Measurements from ENCODE around the gene RUBCN.
A peak's percentile ranks its signal among the peaks of the same experiment; 100 is the strongest.
"Not testable (repeated sequence)": the region's sequence is repeated elsewhere in the genome, so short reads cannot be mapped to it uniquely, and the experiment has no call there.

The RUBCN gene

DNA sequence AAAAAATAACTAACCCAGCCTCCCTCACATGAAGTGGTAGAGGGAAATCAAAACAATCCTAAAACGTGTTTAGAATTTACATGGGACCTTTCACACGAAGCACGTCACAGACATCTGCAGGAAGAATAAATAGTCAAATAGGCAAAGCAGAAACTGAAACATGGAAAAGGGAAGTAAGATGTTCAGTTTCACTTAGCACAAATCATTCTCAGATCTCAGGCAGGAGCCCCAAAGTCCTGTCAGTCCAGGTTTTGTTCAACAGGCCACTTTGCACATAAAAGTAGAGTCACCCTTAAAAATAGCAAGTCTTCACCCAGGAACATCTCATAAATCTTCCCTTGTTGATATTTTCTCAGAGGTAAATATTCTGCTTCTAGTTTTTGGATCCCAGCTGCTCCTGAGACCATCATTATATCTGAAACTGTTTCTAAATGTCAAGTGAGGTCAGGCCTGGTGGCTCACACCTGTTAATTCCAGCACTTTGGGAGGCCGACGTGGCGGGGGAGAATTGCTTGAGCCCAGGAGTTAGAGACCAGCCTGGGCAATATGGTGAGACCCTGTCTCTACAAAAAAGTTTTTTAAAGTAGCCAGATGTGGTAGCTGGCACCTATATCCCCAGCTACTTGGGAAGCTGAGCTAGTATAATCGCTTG is 1.9 kb downstream of the RUBCN start:
- DNase-seq (ENCODE audit: low spot score) = no peak

DNA sequence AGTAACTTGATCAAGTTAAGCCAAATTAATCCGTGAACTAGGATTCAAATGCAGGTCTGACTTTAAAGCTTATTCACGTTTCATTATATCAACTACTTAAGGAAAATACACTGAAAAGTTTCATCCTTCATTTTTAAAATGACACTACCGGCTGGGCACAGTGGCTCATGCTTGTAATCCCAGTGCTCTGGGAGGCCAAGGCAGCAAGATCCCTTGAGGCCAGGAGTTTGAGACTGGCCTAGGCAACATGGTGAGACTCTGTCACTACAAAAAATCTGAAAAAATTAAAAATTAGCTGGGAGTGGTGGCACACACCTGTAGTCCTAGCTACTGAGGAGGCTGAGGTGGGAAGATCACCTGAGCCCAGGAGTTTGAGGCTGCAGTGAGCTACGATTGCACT is 3.7 kb downstream of the RUBCN start:
- no peak for DNase-seq (ENCODE audit: low spot score)

DNA sequence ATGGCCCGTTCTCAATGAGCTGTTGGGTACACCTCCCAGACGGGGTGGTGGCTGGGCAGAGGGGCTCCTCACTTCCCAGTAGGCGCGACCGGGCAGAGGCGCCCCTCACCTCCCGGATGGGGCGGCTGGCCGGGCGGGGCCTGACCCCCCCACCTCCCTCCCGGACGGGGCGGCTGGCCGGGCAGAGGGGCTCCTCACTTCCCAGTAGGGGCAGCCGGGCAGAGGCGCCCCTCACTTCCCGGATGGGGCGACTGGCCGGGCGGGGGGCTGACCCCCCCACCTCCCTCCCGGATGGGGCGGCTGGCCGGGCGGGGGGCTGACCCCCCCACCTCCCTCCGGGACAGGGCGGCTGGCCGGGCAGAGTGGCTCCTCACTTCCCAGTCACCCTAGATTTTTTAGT is 5.2 kb downstream of the RUBCN start:
- not testable (repeated sequence) for DNase-seq (ENCODE audit: low spot score)

DNA sequence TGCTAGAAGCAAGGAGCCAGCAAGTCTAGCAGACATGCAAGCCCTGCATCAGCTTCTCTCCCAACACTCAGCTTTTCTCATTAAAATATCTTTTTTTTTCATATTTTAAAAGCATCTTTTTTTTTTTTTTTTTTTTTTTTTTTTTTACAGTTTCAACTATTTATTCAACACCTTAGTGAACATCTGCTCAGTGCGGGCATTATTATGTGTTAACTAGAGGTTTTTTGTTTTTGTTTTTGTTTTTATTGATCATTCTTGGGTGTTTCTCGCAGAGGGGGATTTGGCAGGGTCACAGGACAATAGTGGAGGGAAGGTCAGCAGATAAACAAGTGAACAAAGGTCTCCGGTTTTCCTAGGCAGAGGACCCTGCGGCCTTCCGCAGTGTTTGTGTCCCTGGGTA is 5.9 kb downstream of the RUBCN start:
- DNase-seq (ENCODE audit: low spot score) = not testable (repeated sequence)

DNA sequence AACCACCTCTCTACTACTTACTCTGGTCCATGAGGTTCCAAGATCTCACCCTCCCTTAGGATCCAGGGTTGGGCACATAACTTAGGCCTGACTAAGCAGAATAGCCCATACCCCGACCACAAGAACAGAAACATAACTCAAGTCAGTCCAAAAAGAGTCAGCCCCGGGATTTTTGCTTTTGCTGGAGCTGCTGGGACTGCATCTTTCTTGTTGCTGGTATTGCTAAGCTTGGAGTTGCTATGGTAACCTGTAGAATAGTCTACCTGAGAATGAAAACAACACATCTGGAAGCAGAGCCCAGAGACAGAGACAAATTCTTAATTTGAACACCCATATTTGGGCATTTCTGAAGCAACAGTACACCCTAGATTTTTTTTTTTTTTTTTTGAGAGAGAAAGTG is 6.5 kb downstream of the RUBCN start:
- peak; percentile 73 for DNase-seq (ENCODE audit: low spot score)

DNA sequence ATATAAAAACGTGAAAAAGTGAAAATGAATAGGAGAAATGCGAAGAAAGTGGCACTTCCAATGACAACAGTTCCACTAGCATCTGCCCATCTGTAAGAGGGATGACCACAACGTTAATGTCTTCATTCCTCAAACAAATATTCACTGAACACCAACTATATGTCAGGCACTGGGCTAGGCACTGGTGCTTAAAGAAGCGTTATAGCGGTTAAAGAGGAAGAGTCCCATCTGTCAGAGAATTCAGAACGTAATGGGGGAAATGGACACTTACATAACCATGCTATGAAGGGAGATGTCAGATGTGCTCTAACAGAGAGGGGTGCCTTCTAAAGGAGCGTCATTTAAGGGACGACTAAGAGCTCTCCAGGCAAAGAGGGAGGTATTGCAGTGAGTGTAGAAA is 8.2 kb downstream of the RUBCN start:
- no peak for DNase-seq (ENCODE audit: low spot score)

DNA sequence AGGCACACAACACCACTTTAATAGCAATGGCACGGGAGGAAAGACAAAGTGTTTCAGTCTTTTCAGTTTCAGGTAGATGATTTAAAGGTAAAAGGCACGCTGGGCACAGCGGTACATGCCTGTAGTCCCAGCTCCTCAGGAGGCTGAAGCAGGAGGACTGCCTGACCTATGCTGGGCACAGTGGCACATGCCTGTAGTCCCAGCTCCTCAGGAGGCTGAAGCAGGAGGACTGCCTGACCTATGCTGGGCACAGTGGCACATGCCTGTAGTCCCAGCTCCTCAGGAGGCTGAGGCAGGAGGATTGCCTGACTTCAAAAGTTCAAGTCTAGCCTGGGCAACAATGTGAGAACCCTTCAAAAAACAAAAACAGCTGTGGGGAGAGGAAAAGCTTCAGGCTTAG is 8.8 kb downstream of the RUBCN start:
- DNase-seq (ENCODE audit: low spot score) = not testable (repeated sequence)

DNA sequence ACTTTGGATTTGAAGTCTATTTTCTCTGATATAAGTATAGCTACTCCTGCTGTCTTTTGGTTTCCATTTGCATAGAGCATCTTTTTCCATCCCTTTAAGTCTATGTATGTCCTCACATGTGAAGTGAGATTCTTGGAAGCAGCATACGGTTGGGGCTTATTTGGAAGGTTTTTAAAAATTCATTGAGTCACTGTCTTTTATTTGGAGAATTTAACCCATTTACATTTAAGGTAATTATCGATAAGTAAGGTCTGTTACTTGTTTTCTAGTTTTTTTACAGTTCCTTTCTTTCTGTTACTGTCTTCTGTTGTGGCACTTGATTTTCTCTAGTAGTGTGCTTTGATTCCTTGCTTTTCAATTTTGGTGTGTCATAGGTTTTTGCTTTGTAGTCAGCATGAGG is 14.0 kb downstream of the RUBCN start:
- DNase-seq (ENCODE audit: low spot score) = no peak

DNA sequence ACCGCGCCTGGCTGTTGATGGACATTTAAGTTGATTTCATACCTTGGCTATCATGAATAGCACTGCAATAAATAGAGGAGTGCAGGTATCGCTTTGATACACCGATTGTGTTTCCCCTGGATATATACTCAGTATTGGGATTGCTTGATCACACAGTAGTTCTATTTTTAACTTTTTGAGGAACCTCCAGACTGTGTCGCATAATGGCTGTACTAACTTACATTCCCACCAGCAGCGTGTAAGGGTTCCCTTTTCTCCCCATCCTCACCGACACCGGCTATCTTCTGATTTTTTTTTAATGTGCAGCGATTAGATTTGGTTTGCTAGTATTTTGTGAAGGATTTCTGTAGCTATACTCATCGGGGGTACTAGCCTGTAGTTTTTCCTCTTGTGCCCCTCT is 16.0 kb downstream of the RUBCN start:
- DNase-seq (ENCODE audit: low spot score) = no peak

DNA sequence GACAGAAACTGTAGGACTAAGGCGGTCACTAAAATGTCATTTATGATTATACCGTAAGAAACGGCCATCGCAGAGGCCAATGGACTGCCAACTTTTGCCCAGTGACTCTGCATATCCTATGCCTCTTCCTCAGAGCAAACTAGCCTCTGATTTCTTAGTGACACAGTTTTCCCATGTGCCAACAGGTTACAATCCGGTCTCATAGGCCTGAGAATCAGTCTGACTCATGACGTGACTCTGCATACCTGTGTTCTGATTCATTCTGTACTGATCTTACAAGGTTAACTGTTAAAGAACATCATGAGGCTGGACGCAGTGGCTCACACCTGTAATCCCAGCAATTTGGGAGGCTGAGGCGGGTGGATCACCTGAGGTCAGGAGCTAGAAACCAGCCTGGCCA is 17.8 kb downstream of the RUBCN start:
- peak; percentile 92 for DNase-seq (ENCODE audit: low spot score)

DNA sequence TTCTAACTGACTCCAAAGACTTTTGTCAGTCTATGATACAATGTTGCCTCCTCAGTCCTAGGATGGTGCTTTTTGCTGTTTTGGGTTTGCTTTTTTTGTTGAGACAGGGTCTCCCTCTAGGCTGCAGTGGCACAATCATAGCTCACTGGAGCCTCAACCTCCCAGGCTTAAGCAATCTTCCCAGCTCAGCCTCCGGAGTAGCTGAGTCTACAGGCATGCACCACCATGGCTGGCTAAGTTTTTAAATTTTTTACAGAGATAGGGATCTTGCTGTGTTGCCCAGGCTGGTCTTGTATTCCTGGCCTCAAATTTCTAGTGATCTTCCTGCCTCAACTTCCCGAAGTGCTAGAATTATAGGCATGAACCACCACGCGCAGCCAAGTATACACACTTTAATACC is 22.5 kb downstream of the RUBCN start:
- DNase-seq (ENCODE audit: low spot score) = no peak

DNA sequence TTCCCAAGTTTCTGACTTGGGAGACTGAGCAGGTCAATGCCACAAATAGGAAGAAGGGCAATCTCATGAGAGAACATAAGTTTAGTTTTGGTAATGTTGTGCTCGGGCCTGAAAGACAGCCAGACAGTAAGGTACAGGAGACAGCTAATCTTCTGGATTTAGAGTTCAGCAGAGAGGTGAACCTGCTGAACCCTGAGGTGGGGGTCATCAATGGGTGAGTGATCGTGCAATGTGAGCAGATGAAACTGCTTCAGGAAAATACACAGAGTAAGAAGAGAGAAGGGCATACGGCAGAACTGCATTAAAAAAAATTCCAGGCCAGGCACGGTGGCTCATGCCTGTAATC is 23.3 kb downstream of the RUBCN start:
- DNase-seq (ENCODE audit: low spot score) = no peak

DNA sequence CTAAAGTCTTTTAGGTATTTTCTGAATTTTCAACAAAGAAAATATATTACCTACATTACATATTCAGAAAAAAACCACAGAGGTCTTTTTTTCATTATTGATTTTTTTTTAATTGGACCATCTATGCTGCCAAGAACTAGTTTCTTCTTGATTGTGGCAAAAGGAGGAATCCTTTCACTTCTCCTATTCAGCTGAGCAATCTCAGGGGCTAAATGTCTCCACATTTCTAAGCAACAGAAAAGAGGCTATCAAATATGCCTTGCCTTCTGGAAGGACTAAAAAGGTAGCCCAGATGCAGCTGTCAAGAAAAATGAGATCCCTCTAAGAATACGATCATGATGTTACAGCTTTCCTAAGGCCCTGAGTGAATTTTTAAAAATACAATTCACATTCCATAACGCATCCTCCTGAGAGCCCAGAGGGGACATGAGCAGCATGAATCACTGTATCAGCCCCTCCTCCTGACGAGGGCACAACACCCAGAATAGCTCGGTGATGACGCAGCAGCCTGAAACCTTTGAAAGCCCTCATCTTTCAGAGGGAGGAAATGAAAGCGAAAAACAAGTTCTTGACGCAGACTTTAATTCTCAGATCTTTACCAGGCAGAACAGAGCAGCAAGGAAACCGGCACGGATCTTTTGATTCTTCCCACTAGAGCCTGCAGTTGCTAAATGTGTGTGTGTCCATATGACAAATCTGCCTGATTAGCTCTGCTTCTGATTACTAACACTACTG is 24.6 kb downstream of the RUBCN start:
- peak; percentile 96 for DNase-seq (ENCODE audit: low spot score)

DNA sequence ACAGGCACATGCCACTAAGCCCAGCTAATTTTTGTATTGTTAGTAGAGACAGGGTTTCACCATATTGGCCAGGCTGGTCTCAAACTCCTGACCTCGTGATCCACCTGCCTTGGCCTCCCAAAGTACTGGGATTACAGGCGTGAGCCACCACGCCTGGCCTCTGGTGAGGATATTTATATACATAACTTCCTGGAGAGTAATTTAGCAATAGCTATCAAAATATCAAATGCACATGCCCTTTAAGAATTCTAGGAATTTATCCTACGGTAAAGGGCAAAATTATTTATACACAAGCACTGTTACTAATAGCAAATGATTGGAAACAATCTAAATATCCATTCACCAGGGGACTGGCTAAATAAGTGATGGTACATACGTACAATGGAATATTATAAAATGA is 25.7 kb downstream of the RUBCN start:
- DNase-seq (ENCODE audit: low spot score) = not testable (repeated sequence)

DNA sequence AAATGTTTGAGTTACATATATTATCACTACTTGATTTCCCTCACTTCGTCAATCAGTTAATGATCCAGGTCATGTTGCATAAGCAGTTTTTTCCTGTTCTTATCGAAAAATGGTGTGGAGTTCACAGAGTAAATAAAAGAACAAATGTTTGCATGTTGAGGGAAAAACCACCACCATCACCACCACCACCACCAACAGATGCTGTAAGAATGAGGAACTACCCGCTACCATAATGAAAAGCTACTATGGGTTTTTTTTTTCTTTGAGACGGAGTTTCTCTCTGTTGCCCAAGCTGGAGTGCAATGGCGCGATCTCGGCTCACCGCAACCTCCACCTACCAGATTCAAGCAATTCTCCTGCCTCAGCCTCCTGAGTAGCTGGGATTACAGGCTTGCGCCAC is 27.6 kb downstream of the RUBCN start:
- no peak for DNase-seq (ENCODE audit: low spot score)

DNA sequence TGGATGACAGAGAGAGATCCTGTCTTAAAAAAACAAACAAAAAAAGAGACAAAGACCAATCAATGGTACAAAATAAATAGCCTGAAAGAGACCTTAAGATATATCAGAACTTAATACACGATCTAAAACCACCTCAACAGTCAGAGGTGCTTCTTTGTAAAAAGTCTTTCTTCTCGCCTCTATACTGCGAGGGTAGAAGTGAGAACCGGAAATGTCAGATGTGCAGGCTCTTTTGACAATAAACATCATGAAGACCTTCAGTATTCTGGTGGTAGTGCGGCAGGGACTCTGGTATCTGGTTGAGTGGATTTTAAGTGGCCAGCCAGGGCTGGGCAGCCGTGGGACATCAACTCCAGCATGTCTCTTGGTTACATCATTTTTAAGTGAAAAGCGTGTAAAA is 30.0 kb downstream of the RUBCN start:
- no peak for DNase-seq (ENCODE audit: low spot score)

DNA sequence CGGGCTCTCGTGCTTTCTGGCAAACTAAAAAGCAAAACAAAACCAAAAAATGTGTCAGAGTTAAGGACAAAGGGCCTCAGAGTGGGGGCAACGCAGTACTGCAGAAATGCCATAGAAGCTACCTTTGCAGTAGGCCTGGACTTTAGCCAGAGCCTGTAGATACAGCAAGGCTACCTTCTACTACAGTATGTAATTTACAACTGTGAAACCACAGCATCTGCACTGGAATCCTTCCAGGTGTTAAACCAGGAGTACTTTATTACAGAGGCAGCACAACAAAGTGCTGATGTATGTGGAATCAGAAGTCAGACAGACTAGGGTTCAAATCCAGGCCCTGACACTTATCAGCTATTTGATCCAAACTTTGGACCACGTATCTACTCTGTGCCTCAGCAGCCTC is 34.9 kb downstream of the RUBCN start:
- no peak for DNase-seq (ENCODE audit: low spot score)

DNA sequence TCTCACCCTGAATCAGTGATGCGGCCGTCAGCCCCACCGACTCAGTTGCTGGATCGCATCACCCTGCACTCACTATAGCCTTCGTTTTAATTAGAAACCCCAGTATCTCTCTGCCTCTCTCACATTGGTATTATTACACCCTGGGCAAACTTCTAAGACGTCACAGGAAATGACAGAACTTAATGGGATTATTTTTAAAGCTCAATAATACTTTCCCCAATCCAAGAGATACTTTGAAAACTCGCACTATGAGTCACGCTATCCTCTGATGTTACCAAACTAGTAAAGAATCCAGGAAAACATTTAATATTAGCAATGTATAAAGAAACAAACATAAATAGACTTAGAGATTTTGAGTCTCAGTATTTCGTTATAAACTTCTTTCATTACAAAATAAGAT is 36.6 kb downstream of the RUBCN start:
- no peak for DNase-seq (ENCODE audit: low spot score)

DNA sequence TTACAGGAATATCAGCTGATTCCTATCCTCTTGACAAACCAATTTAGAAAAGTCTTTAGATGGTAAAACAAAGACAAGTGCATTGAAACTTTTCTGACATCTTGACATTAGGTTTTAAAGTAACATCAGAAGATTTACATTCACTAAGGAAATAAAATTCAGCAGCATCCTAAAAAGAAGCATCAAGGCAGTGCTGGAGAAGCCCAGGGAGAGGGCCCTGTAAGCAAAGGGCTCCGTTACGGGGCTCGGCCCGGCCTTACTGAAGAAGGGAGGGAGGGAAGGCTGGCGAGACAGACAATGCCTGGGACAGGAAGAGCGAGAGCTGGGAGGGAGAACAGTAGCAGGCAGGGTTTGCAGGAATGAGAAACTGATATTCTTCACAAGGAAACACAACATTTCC is 39.3 kb downstream of the RUBCN start:
- DNase-seq (ENCODE audit: low spot score) = no peak

DNA sequence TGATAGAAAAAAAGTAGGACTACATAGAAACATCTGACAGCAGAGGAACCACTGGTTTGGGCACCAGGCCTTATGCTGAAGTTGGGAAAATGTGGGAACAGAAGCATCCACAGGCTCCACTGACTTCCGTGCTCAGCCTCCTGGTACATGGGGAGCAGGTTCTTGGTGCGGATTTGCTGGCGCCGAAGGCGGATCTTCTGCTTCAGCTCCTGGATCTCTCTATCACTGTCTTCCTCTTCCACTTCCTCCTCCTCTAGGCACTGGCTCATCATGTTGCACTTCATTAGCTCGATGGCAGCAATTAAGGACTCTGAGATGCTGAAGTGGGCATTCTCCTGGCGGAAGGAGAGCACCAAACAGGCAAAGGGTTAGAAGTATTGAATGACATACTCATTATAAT is 42.5 kb downstream of the RUBCN start:
- no peak for DNase-seq (ENCODE audit: low spot score)

DNA sequence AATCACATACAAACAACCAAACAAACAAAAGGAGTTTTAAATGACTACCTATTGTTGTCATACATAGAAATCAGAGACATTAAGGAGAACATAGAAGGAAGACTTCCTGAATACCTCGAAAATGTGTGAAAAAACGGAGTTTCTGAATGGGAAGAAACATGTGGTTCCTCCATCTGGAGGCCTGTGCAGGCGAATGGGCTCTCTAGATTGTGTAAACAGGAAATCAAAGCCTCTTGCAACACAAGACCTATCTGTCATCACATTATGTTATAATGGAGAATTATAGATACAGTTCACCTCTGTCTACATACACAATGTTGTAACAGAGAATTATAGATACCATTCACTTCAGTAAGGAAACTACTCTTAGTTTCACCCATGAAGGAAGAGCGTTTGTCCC is 44.1 kb downstream of the RUBCN start:
- no peak for DNase-seq (ENCODE audit: low spot score)

DNA sequence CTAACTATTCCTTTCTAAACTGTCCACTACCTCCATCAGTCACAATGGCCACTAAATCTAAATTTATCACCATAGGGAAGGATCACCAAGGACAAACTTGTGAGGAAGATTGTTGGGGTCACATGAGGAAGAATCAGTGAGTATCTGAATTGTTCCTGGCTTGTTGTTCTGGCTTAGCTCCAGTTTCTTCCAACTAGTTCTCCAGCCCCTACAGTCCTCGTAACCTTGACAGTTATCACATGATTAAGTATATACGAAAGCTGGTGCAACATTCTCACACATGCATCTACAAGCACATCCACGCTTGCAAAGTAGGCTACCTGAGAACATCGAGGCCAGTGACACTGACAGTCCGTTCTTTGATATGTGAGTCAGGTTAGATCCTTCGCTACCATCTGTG is 46.0 kb downstream of the RUBCN start:
- DNase-seq (ENCODE audit: low spot score) = no peak

DNA sequence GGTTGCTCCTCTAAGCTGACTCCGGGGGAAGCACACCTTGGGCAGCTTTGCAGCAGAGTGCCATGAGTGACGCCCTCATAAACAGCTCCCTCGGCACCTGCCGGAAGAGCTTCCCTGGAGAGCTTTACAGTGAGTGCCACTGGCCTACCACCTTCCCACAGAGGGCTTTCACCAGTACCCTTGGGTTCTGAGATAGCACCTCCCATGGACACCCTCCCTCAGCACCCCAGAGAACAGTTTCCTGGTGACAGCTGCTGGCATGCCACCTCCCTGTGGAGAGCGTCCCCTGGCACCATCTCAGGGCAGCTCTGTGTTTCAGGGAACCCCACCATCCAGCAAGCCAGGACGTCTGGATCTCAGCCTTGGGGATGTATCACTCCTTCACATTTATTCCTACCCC is 49.1 kb downstream of the RUBCN start:
- DNase-seq (ENCODE audit: low spot score) = no peak

DNA sequence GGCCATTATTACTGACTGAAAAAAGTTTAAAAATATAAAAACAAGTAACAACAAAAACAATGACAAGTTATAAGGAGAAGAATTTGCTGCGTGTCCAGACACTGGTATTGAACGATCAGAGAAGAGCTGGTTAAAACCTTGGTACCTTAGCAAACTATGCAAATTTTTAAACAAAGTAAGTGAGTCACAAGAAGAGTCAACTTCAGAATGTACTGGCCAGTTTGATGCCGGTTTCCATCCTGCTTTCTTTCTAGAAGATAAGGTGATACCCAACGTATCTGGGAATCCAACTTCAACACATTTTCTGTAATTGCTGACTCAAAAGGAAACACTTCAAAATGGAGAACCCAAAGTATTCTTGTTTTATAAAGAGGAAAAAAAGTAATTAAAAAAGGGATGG is 49.8 kb downstream of the RUBCN start:
- DNase-seq (ENCODE audit: low spot score) = no peak

All from SW480 (cell line).